UCSD-AML1 (cell line): Measurements from ENCODE around the gene TLCD4.
"Not testable (repeated sequence)": the region's sequence is repeated elsewhere in the genome, so short reads cannot be mapped to it uniquely, and the experiment has no call there.

Experiments used
- DNase-seq: peaks from one replicate; lab custom pipeline; 2025; ENCODE audit not compliant: unreplicated experiment; lab: John Stamatoyannopoulos, UW

TLCD4 gene

GRCh38 chr1:95117207-95118066 is at the start of gene TLCD4:
Gene TLCD4, plus strand, starts transcription at chr1:95117355. Its CDS starts 26,547 bp downstream, at chr1:95143902.
- no peak for DNase-seq

GRCh38 chr1:95067568-95067967 is 49.6 kb upstream of the TLCD4 start:
- DNase-seq, result no peak

DNA sequence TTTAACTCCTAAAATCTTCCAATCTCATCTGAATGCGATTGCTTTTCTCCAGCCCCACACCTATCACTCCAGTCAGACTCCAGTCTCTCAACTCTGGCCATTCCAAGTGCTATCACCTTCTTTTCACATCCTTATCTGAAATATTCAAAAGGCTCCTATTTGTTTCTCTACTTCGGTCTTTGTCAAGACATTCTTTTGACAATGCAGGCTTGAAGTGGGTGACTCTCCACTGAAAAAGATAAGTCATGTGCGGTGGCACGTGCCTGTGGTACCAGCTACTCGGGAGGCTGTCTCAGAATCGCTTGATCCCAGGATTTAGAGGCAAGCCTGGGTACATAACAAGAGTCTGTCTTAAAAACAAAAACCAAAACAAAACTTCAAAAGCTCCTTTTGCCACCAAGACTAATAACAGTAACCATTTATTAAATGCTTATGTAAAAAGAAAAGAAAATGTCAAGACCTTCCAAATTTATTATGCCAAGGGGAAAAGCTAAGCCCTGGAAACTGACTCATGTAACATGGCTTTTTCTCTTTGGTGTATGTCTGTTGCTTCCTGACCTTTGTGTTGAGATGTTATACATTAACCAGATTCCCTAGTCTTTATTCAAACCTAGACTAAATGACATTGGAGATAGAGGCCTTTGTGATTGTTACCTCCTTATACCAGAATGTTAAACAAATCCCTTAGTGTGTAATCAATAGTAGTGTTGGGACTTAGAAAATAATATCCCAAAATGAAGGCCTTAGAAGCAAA is 48.0 kb upstream of the TLCD4 start:
- DNase-seq, result no peak

- DNase-seq, result no peak
Measured at GRCh38 chr1:95069710-95070093, 47.5 kb upstream of the TLCD4 start.

DNA sequence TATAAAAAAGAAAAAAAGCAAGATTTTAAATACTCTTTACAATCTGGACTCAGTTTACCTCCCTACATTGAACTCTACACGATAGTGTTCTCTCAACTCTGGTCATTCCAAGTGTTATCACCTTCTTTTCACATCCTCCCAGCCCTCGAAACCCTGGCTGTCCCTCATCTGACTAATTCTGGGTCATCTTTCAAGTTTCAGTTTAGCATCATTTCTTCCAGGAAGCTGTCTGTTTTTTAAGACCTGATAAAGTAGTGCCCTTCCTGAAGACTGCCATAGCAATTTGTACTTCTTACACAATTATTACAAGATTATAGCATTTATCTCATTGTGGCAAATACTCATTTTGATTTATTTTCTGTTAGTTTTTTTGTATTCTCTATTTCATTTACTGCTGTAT is 45.6 kb upstream of the TLCD4 start:
- no peak for DNase-seq

DNA sequence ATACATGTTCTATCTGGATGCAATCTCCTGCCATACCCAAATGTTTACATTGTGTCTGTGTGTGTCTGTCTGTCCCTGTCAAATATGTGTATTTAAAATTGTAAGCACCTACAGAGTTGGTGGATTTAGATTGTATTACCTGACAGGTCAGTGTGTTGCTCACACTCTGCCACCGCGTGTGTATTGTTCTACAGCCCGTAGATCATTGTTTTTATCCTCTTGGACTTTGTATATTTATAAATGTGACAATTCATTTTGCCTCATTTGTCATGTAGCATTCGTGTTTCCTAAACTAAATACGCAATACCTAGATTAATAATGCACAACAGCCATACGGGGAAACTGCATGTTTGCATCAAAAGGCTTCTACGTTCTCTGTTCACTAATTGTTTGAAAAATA is 45.0 kb upstream of the TLCD4 start:
- no peak for DNase-seq

GRCh38 chr1:95072532-95073419 is 44.4 kb upstream of the TLCD4 start, which contains the start of gene ALG14:
Gene ALG14, minus strand, starts transcription at chr1:95072951. Its CDS starts 53 bp downstream, at chr1:95072898.
- peak; percentile 94 for DNase-seq

DNA sequence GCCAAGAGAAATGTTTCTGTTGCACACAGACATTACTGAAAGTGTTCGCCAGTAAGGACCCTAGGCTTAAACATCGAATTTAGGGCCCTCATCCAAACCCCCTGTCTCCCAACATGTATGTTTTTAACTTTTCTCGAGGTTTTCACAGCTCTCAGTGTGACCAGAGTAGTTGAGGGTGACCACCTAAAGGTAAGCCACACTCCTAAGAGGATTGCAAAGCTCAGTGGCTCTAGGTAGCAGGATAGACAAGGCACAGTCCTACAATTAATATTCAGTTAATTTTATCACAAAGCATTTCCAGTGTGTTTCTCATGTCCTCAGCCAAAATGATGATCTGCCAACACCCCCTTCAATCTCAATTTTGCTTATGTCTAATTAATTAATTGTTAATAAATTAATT is 43.7 kb upstream of the TLCD4 start:
- DNase-seq, result no peak

DNA sequence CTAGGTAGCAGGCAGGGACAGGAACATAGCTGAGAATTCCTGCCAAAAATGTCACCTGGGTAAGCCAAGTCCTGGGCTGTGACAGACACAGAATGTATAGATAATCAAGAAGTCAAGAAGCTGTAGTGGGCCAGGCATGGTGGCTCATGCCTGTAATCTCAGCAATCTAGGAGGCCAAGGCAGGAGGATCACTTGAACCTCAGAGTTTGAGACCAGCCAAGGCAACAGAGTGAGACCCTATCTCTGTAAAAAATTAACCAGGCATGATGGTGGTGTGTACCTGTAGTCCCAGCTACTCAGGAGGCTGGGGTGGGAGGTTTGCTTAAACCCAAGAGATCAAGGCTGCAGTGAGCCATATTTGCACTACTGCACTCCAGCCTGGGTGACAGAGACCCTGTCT is 41.1 kb upstream of the TLCD4 start:
- no peak for DNase-seq

GRCh38 chr1:95080446-95080845 is 36.7 kb upstream of the TLCD4 start:
- no peak for DNase-seq

DNA sequence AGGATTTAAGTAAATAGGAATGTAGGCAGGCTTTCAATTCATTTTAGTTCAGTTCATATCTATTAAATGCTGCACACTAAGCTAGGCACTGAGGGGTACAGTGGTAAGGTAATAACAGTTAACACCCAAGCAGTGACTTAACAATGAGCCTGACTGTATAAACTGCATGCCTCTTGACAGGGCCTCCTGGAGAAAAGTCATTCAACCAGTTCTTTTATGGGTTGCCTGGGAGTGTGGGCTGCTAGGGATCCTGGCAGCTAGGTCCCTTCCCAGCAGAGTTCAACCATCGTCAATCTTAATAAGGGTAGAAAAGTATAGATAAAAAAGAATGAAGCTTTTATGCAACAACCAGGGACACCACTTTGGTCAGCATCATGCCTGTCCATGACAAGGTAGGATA is 36.3 kb upstream of the TLCD4 start:
- DNase-seq, result no peak

DNA sequence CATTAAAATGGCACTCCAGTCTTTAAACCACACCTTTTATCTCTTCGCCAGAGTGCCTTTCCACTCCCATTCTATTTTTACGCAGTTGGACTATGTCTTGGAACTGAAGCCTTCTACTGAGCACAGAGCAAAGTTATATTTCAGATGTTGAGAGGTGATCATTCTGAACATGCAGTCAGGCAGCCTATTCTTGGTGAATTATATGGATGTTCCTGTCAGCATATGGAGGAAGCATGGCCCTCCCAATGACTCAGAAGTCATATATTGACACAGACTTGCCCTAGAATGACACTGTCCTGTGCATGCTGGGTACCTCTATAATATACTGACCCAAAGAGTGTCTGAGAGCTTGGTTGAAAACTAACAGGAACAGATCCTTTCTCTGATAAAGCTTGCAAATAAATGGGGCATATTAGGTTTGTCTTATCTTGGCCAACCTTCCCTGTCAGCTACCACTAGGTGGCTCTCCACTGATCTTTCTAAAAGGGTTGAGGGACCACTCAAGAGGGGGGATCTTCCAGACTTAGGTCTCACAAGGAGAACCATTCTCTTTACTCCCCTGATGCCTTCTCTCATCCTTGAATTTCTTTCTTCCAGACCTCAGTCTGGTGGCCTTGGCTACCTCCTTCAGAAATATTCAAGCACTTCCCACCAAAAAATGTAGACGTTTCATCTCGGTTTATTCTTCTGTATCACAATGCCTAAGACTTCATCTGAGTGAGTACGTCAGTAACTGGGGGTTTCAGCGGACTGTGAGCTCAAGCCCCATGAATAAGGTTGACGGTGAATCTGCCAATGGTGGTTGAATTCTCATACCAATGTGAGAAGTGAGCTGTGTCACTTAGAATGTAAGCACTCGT is 32.6 kb upstream of the TLCD4 start:
- DNase-seq, result no peak

GRCh38 chr1:95085376-95085775 is 31.8 kb upstream of the TLCD4 start:
- no peak for DNase-seq

DNA sequence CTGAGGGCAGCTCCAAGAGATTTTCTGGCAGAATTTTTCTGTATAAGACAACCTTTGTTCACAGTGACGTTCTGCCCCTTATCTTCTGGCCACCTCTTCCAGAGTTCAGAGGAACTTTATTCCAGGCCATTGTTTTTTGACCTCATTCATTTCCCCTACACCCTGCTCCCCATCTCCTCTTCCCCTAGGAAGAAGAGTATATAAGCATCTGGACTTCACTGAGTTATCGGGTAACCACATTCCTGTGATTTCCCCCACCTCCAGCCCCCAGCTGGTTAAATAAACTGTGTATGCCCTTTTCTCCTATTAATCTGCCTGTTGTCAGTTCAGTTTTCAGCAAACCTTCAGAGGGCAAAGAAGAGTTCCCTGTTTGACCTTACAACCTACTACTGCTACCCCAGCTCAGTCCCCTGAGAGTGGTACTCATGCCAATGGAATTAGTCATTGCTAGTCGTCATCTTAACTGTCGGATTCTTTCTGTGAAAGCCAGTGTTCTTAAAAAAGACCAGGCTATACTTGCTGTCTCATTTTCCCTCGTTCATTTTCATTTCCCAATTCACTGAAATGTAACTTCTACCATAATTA is 30.1 kb upstream of the TLCD4 start:
- no peak for DNase-seq

DNA sequence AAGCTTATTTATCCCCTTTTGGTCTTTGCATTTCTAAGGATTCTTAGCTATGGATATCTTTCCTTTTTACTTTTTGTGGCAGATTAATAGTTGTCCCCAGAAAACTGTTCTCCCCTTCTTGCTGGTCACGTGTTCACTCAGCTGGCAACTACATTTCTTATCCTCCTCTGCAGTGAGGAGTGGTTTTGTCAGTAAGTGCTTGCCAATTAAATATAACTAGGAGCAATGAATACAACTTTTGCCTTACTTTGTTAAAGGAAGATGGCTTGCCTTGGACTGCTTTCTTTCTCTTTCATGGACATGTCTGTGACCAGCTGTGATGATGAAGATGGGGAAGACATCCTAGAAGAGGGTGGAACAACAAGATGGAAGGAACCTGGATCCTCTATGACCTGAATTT is 28.9 kb upstream of the TLCD4 start:
- no peak for DNase-seq

GRCh38 chr1:95089650-95090287 is 27.4 kb upstream of the TLCD4 start:
- no peak for DNase-seq

DNA sequence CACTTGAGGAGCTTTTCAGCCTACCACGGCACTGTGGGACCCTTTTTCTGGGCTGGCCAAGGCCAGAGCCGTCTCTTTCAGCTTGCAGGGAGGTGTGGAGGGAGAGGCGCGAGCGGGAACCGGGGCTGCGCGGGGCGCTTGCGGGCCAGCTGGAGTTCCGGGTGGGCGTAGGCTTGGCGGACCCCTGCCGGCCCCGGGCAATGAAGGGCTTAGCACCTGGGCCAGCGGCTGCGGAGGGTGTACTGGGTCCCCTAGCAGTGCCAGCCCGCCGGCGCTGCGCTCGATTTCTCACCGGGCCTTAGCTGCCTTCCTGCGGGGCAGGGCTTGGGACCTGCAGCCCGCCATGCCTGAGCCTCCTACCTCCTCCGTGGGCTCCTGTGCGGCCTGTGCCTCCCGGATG is 25.9 kb upstream of the TLCD4 start:
- DNase-seq, result not testable (repeated sequence)

- DNase-seq, result not testable (repeated sequence)
Measured at GRCh38 chr1:95092891-95093290, 24.3 kb upstream of the TLCD4 start.

DNA sequence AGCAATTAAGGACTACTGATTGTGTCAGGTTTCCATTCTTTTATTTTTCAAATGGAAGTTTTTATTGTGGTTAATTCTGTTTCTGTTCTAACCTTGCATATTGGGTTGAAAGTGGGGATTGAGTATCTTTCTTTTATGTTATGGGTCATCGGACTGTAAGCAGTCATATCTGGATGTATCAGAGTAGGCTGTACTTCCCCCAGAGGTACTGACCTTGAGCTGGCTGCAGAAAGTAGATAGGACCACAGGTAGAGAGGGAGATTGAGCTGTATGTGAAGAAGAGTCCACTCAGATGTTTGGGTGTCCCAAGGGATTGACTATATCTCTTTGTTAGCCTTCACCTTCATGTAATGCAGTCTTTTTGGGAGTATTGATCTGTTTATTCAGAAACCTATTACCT is 23.9 kb upstream of the TLCD4 start:
- no peak for DNase-seq
